GM21360 (cell line): ENCODE measurements around the gene RPP40.
"Not testable (repeated sequence)": the region's sequence is repeated elsewhere in the genome, so short reads cannot be mapped to it uniquely, and the experiment has no call there.

Experiments
- ATAC-seq: cut with Tn5 transposase; IDR thresholded peaks from one replicate; pipeline ENCODE4 v1.9.1; 2021; ENCODE audit warnings: mild to moderate bottlenecking, moderate library complexity; ENCODE audit not compliant: unreplicated experiment

Gene RPP40

DNA sequence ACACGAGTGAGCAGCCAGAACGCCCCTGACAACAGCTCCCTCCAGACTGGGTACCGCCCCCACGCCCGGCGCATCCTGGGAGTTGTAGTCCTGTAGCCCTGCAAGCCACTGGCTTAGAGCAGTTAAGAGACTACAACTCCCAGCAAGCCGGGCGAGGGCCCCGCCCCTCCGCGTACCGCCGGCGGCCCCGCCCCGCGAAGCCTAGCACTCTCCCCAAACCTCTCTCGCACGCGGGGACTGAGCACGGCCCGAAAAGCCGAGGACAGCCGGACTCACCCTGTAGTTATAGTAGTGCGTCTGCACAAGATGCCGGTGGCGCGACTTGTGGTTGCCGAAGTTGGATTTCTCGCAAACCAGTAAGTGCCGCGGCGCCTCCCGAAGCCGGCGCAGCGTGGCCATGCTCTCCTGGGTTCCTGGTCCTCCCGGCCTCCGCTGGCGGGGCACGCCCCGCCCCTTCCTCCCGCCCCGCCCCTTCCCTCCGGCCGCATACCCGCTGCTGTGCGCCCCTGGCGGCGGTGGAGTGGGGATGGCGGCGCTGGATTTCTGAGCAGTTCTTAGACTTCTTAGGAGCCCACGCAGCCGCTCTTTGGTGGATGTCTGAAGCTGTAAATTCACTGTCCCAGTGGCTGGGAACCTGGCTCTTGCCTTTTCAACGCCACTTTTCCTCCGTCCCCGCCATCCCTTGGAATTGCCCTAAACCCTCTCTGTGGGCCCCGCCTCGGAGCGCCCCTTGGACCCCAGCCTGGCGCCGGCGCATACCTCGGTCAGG is at the start of gene RPP40:
Gene RPP40, minus strand, starts transcription at position 434 of the 769 bp plus-strand sequence. Its CDS starts 35 bp downstream, at position 399.
- ATAC-seq, result peak; percentile 94

GRCh38 chr6:5053038-5053437 is 49.2 kb upstream of the RPP40 start:
- no peak for ATAC-seq

GRCh38 chr6:5051394-5051793 is 47.6 kb upstream of the RPP40 start:
- no peak for ATAC-seq

GRCh38 chr6:5050009-5050408 is 46.2 kb upstream of the RPP40 start:
- no peak for ATAC-seq

GRCh38 chr6:5046430-5046829 is 42.6 kb upstream of the RPP40 start:
- ATAC-seq, result no peak

- ATAC-seq, result no peak
Measured at GRCh38 chr6:5045416-5045815, 41.6 kb upstream of the RPP40 start.

DNA sequence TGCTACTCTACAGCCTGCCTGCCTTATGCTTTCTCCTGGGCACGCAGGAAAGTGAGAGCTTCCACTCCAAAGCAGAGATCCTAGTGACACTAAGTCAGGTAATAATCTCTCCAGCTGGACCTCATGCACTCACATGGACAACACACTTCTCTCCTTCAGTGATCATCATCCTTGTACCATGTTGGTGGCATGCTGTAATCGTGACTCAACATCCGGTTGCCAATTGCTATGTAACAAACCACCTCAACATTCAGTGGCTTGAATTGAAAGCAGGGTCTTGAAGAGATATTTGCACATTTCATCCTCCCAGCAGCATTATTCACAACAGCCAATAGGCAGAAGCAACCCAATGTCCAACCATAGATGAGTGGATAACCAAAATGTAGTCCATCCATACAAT is 41.0 kb upstream of the RPP40 start:
- no peak for ATAC-seq

DNA sequence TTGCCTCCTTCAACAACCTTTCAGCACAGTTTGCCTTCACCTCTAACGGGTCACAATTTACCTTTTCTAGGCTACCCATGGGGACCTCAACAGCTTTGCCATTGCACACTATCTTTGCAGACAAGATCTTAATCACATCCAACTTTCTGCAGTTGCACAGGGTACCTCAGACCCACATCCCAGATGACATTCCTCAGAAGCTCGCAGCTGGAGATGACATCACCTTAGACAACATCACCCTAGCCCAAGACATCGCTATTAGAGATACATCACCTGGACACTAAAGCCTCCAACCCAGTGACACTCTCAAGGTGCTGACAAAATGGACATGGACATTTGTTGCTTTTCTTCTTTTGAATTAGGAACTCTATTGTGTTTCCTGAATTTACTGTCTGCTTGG is 38.6 kb upstream of the RPP40 start:
- ATAC-seq, result no peak

- ATAC-seq, result no peak
Measured at GRCh38 chr6:5041955-5042354, 38.1 kb upstream of the RPP40 start.

- no peak for ATAC-seq
Measured at GRCh38 chr6:5036269-5036668, 32.4 kb upstream of the RPP40 start.

- ATAC-seq, result no peak
Measured at GRCh38 chr6:5034736-5035135, 30.9 kb upstream of the RPP40 start.

DNA sequence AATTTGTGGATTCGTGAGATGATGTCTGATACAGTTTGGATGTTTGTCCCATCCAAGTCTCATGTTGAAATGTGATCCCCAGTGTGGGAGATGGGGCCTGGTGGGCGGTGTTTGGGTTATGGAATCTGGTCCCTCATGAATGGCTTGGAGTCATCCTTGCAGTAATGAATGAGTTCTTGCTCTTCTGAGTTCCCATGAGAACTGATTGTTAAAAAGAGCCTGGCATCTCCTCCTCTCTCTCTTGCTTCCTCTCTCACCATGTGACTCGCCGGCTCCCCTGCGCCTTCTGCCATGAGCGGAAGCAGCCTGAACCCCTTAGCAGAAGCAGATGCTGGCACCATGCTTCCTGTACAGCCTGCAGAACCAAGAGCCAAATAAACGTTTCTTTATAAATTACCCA is 30.5 kb upstream of the RPP40 start:
- ATAC-seq, result no peak

DNA sequence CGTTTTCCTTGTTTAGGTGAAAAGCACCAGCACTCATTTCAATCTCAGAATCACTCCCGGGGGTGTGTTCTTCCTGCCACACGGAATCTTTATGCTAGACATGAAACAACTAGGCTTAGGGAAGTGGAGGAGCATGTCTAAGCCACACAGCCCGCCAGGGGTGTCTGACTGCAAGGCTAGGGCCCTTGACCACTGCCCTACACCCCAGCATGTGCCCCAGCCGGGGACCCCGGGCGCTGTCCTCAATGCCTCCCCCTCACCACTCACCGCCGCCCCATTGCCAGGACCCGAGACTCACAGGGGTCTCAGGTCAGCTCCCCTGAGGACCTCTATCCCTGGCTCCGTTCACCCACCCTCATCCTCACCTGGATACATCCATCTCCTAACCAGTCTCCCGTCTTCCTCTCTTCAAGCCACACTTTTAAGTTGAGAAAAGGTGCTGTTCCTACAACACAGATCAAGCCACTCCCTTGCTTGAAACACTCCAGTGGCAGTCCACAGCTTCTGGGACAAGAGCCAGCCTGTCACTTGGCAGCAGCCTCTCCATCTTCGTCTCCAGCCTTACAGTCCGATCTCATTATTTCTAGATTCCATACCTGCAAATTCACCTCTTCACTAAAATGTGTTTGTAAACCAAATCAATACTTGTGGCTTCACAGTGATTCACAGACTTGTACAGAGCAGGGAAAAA is 29.5 kb upstream of the RPP40 start:
- not testable (repeated sequence) for ATAC-seq

GRCh38 chr6:5032706-5033105 is 28.9 kb upstream of the RPP40 start:
- ATAC-seq, result not testable (repeated sequence)

GRCh38 chr6:5031150-5031549 is 27.3 kb upstream of the RPP40 start:
- ATAC-seq, result no peak

GRCh38 chr6:5030596-5031136 is 26.8 kb upstream of the RPP40 start:
- peak; percentile 91 for ATAC-seq

- ATAC-seq, result no peak
Measured at GRCh38 chr6:5029609-5030008, 25.8 kb upstream of the RPP40 start.

- ATAC-seq, result no peak
Measured at GRCh38 chr6:5028921-5029320, 25.1 kb upstream of the RPP40 start.

GRCh38 chr6:5028301-5028700 is 24.5 kb upstream of the RPP40 start:
- ATAC-seq, result no peak

DNA sequence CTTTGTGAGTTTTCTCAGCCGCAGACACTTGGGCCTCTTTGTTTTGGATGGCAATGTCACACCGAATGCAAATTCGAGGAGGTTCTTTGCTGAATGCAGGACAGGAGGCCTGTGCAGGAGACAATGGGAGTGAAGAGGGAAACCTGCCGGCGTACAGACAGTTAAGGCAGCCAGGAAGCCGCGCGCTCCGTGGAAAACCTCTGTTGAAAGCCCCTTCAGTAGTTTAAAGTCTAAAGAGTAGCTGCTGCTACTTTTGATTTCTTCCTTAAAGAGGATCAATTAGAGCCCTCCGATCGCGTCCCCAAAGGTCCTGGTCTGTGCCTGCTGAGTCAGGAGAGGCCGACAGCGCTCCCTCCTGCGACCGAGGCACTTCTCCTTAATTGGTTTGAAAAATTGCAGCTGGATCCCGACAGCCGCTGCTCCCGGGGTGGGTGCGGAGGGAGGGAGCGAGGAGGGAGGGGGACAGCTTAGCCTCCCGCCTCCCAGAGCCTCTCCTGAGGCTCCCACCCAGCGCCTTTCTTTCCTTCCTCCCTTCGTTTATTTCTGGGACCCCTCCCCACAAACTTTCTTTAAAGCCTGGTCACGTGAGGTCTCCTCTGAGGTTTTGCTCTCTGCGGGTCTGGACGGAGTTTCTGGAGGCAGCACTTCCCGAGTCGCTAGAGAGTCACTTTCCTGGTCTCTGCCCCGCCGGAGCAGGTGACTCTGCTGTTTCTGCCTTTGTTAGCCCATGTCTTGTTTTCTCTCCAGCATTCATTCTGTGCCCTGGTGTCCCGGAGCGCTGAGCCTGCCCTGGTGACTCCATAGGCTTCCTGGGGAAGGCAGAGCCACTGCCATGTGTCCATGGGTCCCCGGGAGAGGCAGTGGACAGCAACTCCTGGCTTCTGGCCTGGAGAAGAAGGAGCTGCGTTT is 22.3 kb upstream of the RPP40 start:
- ATAC-seq, result no peak

- no peak for ATAC-seq
Measured at GRCh38 chr6:5023923-5024322, 20.1 kb upstream of the RPP40 start.
